Measurements from ENCODE around the gene PAQR7.

The PAQR7 gene

DNA sequence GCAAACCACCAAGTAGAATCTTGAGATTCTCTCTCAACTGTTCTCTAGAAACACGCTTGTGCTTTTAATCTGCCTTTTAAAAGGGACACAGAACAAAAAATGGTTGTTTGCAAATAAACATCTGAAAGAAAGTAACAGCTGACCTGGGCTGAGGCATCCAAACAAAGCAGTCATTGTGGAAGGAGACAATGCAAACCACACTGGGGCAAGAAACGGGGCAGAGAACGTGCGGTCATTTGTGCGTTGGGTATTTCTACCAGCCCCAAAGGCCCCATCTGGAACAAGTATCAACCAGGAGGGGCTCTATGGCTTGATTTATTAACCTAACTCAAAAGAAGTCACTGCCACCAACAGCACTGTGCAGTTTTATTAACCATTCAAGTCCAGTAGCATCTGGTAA, 24.7 kb upstream of the PAQR7 start:
- DNase-seq: peak; percentile 66 to 83

DNA sequence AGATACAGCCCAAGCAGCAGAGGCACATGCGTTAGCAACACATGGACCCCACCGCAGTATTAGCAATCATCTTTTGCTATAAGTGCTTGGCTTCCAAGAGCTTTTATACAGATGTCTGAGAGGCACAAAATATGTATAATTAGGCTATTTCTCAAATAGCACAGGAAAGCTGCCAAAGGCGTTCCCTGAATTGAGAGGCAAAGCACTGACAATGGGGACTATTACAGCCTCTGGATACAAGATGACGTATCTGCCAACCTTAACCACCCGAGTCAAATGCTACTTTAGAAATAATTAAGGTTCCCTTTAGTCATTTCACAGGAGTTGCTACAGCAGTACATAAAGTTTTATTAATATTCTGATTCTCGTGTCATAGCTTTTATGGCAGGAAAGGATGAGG, 24.3 kb upstream of the PAQR7 start:
- peak in 1 of 2 donors; percentile 56 for DNase-seq

DNA sequence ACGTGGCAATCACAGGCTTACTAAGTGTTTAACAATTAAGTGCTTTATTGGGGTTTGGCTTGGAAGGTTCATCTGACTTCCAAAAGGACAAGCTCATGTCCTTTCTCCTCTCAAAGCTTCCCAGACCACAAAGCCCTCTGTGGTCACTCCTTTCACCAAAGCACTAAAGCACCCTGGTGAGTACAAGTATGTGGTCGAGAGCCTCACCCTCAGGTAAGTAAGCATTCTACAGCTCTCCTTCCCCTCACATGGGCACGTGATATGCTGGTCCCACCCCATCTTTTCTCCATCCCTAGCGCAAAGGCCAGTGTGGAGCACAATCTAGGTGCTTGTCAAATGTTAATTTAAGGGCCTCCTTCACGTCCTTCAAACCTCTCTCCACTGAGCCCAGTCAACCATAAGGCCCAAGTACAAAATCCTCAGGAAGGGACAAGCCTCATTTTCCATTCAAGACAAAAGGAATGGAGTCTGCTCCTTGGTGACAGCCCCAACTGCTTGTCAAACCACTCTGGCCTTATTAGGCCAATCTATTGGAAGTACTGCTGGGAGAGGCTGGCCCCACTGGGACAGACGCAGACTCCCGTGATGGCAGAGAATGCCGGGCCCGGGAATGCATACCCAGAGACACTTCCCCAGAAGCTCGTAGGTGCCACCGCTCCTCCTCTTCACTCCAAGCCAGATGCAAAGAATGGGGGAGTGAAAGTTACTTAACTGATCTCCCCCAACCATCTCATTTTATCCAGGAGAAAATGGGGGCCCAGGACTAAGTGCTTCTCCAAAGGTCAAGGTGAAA, 22.9 kb upstream of the PAQR7 start:
- DNase-seq: no peak

DNA sequence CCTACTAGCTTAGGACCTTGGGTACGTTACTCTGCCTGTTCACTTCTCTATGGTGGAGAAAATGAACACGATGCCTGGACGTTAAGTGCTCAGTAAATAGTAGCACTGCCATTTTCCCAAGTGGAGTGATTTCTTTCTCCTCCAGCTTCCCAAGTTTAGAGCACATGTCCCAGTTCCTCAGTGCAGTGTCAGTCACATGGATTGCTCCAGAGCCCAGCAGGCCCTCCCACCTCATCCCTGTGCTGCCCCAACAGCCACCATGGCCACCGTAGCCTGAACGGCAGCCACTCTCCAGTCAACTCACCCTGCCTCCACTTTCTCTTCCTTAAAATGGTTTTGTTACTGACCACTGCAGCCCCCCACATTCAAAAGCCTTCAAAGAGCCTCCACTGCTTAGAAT, 22.2 kb upstream of the PAQR7 start:
- DNase-seq: no peak

DNA sequence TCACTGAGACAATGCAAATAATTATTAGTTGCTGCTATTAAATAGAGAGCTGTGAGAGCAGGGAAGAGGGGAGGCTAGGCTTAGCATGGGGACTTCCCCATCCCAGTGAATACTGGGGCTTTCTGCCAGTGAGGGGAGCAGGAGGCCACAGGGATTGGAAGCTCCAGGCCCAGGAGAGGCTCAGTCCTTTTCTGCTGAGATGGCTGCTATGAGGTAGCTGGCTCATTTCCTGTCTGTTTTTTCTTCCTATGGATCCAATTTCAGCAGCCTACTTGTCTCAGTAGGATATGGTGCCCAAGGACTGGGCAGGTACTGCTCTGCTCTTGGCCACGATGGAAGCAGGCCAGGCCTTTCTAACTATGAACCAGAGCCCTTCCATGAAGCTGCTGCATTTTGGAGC, 20.8 kb upstream of the PAQR7 start:
- no peak for DNase-seq

DNA sequence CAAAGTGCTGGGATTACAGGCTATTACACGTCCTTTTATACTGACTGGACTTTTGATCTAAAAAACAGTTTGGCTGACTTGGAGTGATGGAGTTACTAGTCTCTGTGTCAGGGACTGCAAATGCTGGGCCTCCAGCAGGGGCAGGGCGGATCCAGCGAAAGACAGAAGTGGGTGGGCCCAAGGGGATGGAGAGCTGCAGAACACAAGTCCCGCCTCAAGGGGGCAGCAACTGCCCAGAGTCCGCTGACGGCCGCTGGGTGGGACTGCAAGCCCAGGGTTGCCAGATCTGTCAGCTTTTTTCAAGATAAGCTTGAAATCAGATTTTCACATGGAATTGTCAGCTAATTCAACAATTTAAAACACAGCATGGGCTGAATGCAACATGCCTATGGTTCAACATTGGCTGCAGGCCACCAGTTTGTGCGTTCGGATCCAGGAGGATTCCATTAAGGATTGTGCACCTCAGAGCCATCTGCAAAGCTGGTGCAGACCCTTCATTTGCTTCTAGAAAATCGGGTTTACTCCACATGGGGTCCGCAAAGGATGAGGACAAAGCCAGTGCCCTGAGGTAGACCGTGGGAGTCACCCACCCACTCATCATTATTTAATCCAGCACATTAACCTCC, 20.0 kb upstream of the PAQR7 start:
- peak; percentile 89 to 91 for DNase-seq

DNA sequence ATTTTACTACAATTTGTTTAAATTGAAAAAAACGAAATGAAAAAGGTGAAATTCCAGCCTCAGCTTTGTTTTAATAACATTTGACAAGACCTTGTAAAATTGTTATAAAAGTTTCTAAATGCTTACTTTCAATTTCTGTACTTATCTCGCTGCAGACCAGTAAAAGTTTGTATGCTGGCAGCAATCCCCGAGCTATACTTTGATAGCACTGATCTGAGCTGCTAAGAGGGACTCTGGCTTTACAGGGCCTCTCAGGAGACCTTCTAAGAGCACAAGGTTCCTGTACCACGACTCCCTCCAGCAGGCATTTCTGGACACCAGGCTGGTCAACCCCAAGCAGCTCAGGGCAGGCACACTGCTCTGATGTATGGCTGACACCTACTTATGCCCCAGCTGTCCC, 17.6 kb upstream of the PAQR7 start:
- DNase-seq: no peak

DNA sequence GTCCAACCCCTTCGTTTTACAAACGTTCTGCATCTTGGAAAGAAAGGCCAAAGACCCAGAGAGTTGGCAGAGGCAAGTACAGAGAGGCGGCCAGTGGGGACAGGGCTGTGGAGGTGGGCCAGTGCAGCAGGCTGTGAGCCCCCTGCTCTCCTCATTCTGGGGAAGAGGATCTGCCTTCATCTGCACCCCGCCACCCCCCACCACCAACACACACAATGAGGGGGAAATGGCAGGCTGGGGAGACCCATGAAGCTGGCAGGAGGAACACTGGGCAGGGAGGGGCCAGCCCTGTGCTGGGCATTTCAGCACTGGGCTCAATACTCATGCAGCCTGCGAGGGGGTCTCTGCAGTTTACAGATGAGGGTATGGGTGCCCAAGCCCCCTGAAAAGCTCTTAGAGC, 16.1 kb upstream of the PAQR7 start:
- DNase-seq: no peak

DNA sequence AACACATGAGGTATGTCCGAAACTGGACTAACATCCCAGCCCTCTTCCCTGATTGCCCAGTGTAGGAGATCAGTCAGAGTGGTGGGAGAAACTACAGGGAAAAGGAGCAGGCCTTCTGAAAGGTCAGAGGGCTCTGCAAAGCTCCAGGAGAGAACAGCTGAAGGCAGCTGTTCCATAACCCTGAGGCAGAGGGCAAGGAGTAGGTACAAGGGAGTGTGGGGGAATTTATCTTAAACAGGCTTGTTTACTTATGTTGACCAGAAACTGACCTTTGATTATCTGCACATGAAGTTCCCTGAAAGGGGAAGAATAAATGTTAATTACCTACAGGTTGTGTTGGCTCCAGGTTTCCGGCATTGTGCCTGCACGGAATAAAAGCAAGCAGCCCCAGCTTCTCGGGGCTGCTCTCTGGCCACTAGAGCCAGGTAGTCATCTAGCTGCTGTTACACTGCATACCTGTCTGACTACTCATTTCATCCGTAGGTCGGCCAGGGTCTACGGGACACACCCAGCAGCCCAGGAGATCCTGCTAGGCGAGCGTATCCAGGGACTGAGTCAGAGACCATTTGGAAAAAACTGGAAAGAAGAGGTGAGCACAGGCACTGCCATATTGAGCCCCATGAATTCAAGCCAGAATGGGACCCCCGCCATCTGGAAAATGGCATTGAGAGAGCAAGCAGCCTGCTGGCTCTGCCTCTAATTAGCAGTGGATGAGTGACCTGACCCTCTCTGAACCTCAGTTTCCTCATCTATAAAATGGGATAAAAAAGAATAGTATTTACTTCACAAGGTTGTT, 14.9 kb upstream of the PAQR7 start:
- no peak for DNase-seq

DNA sequence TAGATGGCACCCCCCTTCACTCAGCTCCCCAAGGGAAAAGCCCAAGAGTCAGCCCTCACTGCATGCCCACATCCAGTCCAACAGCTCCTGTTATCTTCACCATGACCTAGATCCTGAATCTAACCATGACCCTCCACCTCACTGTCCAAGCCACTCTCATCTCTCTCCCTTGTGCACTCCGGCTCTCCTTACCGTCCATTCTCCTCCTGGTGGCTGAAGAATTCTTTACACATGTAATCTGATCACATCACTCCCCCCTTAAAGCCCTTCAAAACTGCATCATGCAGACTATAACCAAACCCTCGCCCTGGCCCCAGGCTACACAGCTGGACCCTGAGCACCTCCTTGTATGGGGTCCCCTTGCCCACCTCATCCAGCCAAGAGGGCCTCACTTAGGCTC, 14.0 kb upstream of the PAQR7 start:
- DNase-seq: no peak

DNA sequence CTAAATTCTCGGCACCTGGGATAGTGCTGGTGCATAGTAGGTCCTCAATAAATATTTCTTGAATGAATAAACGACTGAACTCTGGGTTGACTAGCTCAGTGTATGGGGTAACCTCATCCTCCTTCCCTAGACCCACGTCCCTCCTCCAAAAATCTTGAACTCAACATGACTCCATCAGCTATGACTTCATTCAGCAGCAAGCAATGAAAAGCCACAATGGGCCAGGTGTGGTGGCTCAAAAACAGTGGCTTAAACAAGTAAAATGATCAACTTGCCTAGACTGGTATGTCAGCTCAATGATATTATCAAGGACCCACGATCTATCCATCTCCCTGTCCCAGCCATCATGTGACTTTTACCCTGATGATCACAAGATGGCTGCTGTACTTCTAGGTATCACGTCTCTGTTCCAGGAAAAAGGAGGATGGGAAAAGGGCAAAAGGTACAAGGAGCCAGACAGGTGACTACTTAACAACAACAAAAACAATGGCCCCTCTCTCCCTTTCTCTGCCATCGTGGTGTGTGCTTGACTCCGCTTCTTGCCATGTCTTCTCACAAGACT, 13.0 kb upstream of the PAQR7 start:
- no peak for DNase-seq

DNA sequence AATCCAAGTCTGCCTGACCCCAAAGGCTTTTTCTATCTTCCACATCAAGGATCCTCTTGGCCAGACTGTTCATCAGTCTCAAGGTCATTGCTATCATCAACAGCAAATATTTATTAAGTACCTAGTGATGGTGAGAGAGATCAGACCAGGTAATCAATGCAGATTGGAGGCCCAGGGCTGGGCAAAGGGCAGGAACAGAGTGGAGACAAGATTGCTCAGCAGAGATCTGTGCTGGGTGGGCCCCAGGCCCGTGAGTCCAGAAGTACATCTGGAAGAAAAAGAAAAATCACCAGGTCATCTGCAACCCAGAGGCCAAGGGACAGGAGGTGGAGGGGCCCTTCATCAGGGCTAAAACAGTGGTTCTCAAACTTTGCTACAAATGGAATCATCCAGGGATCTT, 10.1 kb upstream of the PAQR7 start:
- DNase-seq: no peak

DNA sequence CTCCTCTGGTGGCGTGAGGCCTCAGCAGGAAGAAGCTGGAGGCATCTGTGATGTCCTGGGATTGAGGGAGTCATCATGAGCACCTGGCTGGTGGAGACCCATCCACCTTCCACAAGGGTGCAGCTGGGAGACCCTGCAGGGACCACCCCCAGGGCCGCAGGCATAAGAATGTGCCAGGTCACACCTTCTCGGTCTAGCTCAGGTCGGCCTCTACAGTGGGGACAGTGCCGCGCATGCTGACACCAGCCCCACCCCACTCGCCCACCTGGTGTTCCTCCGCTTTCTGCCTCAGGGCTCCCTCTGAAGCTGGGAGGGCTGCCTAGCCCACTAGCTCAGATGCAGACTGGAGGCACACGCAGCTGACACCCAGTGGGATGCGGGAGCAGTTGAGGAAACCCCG, 5.8 kb upstream of the PAQR7 start:
- DNase-seq: no peak

DNA sequence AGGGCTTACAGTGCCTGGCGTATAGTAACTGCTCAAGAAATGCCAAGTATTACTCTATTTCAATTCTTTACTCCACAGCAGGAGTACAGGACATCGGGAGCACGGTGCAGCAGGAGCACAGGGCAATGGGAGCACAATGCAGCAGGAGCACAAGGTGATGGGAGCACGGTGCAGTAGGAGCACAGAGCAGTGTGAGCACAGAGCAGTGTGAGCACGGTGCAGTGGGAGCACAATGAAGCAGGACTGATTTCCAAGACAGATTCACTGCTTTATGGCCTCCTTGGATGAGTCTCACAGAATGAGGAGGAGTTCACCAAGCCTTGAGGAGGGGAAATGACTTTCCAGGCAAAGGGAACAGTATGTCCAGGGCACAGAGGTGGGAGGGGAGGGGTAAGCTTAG, 5.0 kb upstream of the PAQR7 start:
- no peak for DNase-seq

DNA sequence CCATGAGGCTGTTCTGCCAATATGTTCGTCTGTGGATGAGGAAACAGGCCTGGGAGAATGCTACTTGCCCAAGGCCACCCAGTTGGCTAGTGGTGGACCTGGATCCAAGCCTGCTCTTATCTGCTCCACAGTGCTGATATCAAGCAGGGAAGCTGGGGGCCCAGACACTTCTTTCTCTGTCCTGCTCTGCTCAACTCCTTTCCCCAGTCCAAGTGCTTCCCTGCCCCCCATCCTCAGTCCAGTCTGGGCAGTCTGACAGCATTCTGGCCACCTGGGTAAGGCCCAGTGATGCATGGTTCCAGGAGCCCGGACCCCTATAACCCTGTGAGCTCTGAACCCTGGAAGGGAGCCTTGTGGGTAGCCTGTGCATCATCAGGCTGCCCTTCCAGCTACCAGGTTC, 4.2 kb upstream of the PAQR7 start:
- DNase-seq: no peak

DNA sequence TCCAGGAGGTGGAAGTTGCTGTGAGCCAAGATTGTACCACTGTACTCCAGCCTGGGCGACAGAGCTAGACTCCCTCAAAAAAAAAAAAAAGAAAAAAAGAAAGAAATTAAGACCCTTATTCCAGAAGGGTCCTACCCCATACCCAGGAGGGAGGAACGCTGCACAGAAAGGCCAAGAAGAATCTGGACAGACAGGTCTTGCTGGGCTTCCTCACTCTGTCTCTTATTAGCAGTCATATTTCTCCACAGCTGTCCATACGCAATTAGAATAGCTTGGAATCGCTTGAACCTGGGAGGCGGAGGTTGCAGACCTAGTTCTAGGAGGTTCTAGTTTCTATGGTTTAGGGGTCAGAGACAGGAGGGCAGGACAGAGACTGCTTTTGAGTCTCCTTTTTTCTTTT, 3.2 kb upstream of the PAQR7 start:
- DNase-seq: no peak

DNA sequence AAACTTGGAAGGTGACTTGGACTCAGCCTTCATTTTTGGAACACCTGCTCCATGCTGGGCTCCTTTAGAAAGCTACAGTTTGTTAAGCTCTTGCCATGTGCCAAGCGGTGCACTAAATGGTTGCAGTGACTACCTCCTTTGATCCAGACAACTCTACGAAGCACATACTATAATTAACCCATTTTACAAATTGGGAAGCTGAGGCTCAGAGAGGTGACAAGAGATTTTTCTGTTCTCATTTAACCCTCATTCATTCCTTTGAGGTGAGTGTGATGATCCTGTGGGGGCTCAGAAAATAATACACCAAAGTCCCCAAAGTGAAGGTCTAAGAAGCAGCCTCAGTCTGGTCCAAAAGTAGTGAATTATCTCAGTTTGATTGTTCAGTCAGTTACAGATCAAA, 1.6 kb upstream of the PAQR7 start:
- no peak for DNase-seq

DNA sequence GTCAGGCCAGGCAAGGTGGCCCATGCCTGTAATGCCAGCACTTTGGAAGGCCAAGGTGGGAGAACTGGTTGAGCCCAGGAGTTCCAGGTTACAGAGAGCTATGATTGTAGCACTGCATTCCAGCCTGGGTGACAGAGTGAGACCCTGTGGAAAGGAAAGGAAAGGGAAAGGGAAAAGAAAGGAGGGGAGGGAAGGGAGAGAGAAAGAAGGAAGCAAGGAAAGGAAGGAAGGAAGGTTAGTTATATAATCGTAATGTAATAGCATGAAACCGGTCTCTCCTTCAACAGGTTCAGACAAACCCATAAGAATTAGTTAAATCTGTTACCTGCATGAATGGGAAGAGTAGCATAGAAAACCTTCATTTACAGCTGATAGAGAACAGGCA, 1.2 kb upstream of the PAQR7 start:
- no peak for DNase-seq

DNA sequence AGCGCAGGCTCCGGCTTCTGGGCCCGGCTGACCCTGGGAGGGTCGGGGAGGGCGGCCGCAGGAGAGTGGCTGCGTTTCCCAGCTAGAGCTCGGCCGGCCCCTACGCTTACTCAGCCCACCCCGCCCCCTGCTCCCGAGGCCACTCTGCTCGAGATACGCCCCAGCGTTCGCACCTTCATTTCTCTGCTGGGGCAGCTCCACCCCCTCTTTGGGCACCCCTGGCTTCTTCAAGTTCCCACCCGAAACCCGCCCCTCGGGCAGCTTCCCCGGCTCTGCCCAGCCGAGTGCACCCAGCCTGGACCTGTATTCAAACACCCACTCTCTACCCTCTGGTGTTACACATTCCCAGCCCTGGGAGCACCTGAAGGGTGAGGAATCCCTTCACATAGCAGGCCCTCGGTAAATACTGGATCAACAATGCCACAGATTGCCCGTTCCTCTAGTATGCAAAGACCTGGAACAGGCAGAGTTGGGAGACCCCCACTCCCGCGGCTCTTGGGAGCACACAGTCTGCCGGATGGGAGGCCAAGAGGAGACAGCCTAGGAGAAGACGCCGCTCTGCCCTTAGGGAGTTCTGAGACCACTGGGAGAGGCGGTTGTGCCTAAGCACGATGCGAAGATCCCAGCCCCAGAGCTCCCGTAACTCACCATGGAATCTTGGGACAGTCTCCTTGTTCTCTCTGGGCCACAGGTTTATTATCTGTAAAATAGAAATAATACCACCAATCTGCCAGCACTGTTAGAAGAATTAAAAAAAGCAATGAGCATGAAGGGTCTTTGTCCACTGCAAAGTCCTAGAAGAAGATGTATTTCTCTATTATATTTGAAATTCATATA, 566 bp upstream of the PAQR7 start:
- no peak for DNase-seq

DNA sequence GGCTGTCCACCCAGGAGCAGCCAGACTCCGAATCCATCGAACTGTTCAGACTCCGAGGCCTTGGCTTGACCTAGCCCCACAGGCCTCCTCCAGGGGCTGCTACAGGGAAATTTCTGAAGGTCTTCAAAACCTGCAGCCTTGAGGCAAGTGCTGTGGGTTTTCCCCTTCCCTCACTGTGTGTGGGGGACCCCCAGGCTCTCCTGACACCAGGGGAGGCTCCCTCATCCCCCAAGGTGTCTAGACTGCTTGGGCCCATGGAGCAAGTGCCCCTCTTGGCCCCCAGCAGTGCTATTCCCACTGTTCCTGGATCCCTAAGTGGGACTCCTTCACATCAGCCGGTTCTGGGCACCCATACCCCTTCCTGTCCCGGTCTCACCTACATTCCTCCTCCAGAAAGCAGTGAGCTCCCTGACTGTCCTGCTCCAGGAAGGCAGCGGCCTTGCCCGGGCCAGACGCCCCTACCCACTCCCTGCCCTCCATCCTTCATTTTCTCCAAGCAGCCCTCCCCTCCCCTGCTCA, 814 bp downstream of the PAQR7 start:
- no peak for DNase-seq

DNA sequence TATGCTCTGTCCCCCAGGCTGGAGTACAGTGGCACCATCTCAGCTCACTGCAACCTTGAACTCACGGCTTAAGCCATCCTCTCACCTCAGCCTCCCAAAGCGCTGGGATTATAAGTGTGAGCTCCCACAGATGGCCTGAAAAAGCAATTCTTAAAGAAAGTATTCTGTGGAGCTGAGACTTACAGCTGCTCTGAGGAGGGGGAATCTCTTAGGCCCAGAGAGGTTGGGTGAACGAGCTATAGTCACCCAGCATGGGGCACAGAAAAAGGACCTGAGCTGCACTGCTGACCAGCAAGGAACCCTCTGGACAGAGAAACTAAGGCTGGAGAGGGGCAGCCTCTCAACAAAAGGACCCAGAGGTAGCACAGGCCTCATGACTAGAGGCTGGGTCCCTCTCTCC, 1.3 kb downstream of the PAQR7 start:
- no peak for DNase-seq

DNA sequence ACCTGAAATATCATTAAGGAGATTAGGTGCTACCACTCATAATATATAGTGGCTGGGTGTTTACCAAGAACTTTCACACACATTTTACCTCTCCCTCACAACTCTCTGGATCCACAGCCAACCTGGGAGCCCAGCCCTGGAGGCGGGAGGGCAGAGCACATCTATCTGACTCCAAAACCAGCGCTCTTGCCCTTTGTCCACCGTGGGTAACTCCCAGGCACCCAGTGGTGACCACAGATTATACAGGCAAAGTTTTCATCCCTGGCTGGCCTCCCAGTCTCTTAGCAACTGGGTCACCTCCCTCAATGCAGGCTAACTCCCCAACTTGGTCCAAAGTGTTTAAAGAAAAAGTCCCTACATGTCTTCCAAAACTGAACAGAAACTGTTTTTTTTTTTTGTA, 2.4 kb downstream of the PAQR7 start:
- no peak for DNase-seq

DNA sequence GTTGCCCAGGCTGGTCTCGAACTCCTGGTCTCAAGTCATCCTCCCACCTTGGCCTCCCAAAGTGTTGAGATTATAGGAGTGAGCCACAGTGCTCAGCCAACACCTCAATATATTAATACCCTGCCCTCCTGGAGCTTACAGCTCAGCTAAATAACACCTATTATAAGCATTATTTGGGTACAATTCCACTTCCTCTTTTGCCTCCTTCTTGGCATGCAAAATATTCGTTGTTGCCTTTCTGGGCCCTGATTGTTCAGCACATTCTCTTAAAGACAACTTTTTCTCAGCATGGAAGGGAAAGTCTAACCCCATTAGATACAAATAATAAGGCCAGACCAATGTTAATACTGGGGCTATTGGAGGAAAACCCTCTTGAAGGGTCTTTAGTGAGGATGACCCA, 2.8 kb downstream of the PAQR7 start:
- DNase-seq: no peak

Measured in hippocampal formation (tissue), 2 donors.